ENCODE measurements around the gene LPCAT2. TPM values are rescaled to one million over a fixed set of nuclear protein-coding genes. Genes with fewer than 3 reads are reported as not detected.

Gene LPCAT2
- total RNA-seq, 1 experiment from 2014 or later = 62.1 TPM

DNA sequence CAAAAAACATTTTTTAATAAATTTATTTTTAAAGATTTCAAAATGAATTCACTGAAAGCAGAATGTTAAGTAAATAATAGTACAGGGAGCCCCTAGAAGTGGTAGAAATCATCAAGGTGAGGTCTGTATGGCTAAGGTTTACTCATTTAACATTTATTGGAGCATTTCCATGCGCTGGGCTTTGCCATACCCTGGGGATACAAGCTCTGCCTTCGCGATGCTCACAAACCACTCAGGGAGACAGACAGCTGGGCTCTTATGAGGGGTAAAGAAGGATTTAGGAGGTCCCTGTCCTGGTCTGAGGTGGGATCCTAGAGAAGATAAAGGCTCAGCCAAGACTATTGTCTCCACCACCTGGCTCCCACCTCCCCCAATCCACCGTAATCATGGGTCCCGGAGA is 11.3 kb upstream of the LPCAT2 start:
- no peak overlapping the region for H3K4me3 ChIP-seq (ENCODE audit: low read depth in 2 of 2, low read length in 2 of 2)
- POLR2A ChIA-PET = no interaction called here
- no peak for DNase-seq (ENCODE audit: low read depth, low spot score)
- no peaks in the 10 kb centered on the region for H3K36me3 ChIP-seq (ENCODE audit: control insufficient read depth, insufficient read depth, low read length)
- H3K27ac ChIP-seq (ENCODE audit: low read length) = peak overlapping the region; percentile 59; the same call in 1 of the 2 replicates
- peaks cover 80% of the 10 kb centered on the region for H3K4me1 ChIP-seq (ENCODE audit: control insufficient read depth, insufficient read depth, low read length)
- CTCF ChIA-PET = no interaction called here
- in situ Hi-C loops (cut with HindIII; ENCODE audit: low pct_unique_long_range_greater_than_20kb, low sequenced_read_pairs) (no loop called here), intact Hi-C loops (cut with micrococcal nuclease; ENCODE audit: unreplicated experiment) (no loop called here)
- no peaks in the 10 kb centered on the region for H3K27me3 ChIP-seq (ENCODE audit: control insufficient read depth, insufficient read depth, low read length)
- BruUV-seq (replicated peaks) = no TSS peak
- no peak for TF ChIP-seq SIN3A (IDR thresholded peaks at IDR 0.05; ENCODE audit: borderline replicate concordance, insufficient read depth, low read depth, low read length)
- TF ChIP-seq, protein P1, sequence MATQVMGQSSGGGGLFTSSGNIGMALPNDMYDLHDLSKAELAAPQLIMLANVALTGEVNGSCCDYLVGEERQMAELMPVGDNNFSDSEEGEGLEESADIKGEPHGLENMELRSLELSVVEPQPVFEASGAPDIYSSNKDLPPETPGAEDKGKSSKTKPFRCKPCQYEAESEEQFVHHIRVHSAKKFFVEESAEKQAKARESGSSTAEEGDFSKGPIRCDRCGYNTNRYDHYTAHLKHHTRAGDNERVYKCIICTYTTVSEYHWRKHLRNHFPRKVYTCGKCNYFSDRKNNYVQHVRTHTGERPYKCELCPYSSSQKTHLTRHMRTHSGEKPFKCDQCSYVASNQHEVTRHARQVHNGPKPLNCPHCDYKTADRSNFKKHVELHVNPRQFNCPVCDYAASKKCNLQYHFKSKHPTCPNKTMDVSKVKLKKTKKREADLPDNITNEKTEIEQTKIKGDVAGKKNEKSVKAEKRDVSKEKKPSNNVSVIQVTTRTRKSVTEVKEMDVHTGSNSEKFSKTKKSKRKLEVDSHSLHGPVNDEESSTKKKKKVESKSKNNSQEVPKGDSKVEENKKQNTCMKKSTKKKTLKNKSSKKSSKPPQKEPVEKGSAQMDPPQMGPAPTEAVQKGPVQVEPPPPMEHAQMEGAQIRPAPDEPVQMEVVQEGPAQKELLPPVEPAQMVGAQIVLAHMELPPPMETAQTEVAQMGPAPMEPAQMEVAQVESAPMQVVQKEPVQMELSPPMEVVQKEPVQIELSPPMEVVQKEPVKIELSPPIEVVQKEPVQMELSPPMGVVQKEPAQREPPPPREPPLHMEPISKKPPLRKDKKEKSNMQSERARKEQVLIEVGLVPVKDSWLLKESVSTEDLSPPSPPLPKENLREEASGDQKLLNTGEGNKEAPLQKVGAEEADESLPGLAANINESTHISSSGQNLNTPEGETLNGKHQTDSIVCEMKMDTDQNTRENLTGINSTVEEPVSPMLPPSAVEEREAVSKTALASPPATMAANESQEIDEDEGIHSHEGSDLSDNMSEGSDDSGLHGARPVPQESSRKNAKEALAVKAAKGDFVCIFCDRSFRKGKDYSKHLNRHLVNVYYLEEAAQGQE (IDR thresholded peaks at IDR 0.05; ENCODE audit: insufficient read depth in 1 of 2, low read depth in 2 of 2, low read length in 1 of 2) = no peak
- TF ChIP-seq POLR2AphosphoS5 (IDR thresholded peaks at IDR 0.05; ENCODE audit: low read depth, low read length) = no peak
- TF ChIP-seq, protein P2, sequence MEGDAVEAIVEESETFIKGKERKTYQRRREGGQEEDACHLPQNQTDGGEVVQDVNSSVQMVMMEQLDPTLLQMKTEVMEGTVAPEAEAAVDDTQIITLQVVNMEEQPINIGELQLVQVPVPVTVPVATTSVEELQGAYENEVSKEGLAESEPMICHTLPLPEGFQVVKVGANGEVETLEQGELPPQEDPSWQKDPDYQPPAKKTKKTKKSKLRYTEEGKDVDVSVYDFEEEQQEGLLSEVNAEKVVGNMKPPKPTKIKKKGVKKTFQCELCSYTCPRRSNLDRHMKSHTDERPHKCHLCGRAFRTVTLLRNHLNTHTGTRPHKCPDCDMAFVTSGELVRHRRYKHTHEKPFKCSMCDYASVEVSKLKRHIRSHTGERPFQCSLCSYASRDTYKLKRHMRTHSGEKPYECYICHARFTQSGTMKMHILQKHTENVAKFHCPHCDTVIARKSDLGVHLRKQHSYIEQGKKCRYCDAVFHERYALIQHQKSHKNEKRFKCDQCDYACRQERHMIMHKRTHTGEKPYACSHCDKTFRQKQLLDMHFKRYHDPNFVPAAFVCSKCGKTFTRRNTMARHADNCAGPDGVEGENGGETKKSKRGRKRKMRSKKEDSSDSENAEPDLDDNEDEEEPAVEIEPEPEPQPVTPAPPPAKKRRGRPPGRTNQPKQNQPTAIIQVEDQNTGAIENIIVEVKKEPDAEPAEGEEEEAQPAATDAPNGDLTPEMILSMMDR (IDR thresholded peaks at IDR 0.05) = no peak
- TF ChIP-seq TCF7L2 (IDR thresholded peaks at IDR 0.05; ENCODE audit: low read depth, low read length) = no peak
- no peaks in the 10 kb centered on the region for H3K9me3 ChIP-seq (ENCODE audit: control insufficient read depth, insufficient read depth, low read depth, low read length)
- ATAC-seq = no peak

DNA sequence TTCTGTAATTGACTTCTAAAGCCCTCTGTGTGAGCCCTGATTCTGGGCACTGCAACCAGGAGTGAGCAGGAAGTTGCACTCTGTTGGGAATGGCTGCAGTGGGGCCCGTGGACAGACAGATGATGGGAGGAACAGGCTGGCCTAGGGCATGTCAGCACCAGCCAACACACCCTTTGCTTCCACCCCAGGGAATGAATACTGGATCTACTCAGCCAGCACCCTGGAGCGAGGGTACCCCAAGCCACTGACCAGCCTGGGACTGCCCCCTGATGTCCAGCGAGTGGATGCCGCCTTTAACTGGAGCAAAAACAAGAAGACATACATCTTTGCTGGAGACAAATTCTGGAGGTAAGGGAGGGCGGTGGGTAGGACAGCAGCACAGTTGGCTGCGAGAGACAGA is 10.8 kb upstream of the LPCAT2 start:
- H3K27me3 ChIP-seq (ENCODE audit: control insufficient read depth, insufficient read depth, low read length) = no peaks in the 10 kb centered on the region
- TF ChIP-seq SIN3A (IDR thresholded peaks at IDR 0.05; ENCODE audit: borderline replicate concordance, insufficient read depth, low read depth, low read length) (no peak), POLR2AphosphoS5 (IDR thresholded peaks at IDR 0.05; ENCODE audit: low read depth, low read length) (no peak), TCF7L2 (IDR thresholded peaks at IDR 0.05; ENCODE audit: low read depth, low read length) (no peak)
- TF ChIP-seq, protein P2 (IDR thresholded peaks at IDR 0.05) = no peak
- TF ChIP-seq, protein P1 (IDR thresholded peaks at IDR 0.05; ENCODE audit: insufficient read depth in 1 of 2, low read depth in 2 of 2, low read length in 1 of 2) = no peak
- H3K27ac ChIP-seq (ENCODE audit: low read length) = peak overlapping the region; percentile 59
- intact Hi-C loops (cut with micrococcal nuclease; ENCODE audit: unreplicated experiment) (no loop called here), in situ Hi-C loops (cut with HindIII; ENCODE audit: low pct_unique_long_range_greater_than_20kb, low sequenced_read_pairs) (no loop called here)
- CTCF ChIA-PET = no interaction called here
- POLR2A ChIA-PET = no interaction called here
- DNase-seq (ENCODE audit: low read depth, low spot score) (no peak), ATAC-seq (no peak)
- H3K9me3 ChIP-seq (ENCODE audit: control insufficient read depth, insufficient read depth, low read depth, low read length) = no peaks in the 10 kb centered on the region
- BruUV-seq (replicated peaks) = no TSS peak
- peaks cover 84% of the 10 kb centered on the region for H3K4me1 ChIP-seq (ENCODE audit: control insufficient read depth, insufficient read depth, low read length)
- H3K36me3 ChIP-seq (ENCODE audit: control insufficient read depth, insufficient read depth, low read length) = no peaks in the 10 kb centered on the region
- no peak overlapping the region for H3K4me3 ChIP-seq (ENCODE audit: low read depth in 2 of 2, low read length in 2 of 2)

Measured in Panc1 (cell line).